ENCODE measurements around the gene PCDH19.

GRCh38 chrX:100363896-100364295 is 46.2 kb downstream of the PCDH19 start:
- TF ChIP-seq SIN3B (IDR thresholded peaks at IDR 0.05; ENCODE audit: low read length) (no peak), JUN (CRISPR knock-in tag; IDR thresholded peaks at IDR 0.05) (no peak), MXD1 (CRISPR knock-in tag; IDR thresholded peaks at IDR 0.05) (no peak), ZMYM4 (CRISPR knock-in tag; IDR thresholded peaks at IDR 0.05) (no peak), SRSF9 (IDR thresholded peaks at IDR 0.05; ENCODE audit: borderline replicate concordance, insufficient read depth, low read depth, low read length, poor library complexity, severe bottlenecking) (no peak), EZH2 (conservative IDR thresholded peaks at IDR 0.05; ENCODE audit: low read depth, low read length) (no peak)
